Kidney (tissue), 14 donors: Measurements from ENCODE around the gene PTPRM. TPM values are rescaled to one million over a fixed set of nuclear protein-coding genes. Genes with fewer than 3 reads are reported as not detected.

Source experiments
- DNase-seq, 5 donors: peaks; one replicate each; pipeline ENCODE4 v3.0.0-alpha.2; 2013 to 2020
- FAIRE-seq: peaks from 2 replicates; lab custom pipeline; 2012; peaks lifted over from hg19 to GRCh38; lab: Jason Lieb, UNC
- H3K27ac ChIP-seq, 2 donors: one replicate each; pipeline ENCODE4 v1.7.0; 2013; ENCODE audit warnings: low read depth in 2 of 2, low read length in 2 of 2, inconsistent platforms in 1 of 2
- H3K27me3 ChIP-seq: one replicate; pipeline ENCODE4 v1.7.1; 2013; ENCODE audit warnings: low read length, inconsistent platforms; ENCODE audit not compliant: control insufficient read depth, insufficient read depth
- H3K36me3 ChIP-seq, 3 donors: one replicate each; pipeline versions ENCODE4 v1.7.0 to v1.7.1; 2013; ENCODE audit warnings: low read length in 3 of 3, control low read depth in 1 of 3, inconsistent platforms in 1 of 3; ENCODE audit not compliant: insufficient read depth in 3 of 3, control insufficient read depth in 2 of 3
- H3K4me1 ChIP-seq, 3 donors: one replicate each; pipeline versions ENCODE4 v1.7.0 to v1.7.1; 2013; ENCODE audit warnings: low read length in 3 of 3, inconsistent platforms in 1 of 3, low read depth in 1 of 3; ENCODE audit not compliant: control insufficient read depth in 2 of 3, insufficient read depth in 2 of 3
- H3K4me3 ChIP-seq, 3 donors: one replicate each; pipeline versions ENCODE4 v1.7.0 to v1.8.1; 2013; ENCODE audit warnings: low read length in 3 of 3, control low read depth in 1 of 3, inconsistent platforms in 1 of 3
- H3K9ac ChIP-seq, 3 donors: one replicate each; pipeline versions ENCODE4 v1.7.0 to v1.7.1; 2013; ENCODE audit warnings: low read length in 3 of 3, control low read depth in 1 of 3, inconsistent platforms in 1 of 3
- H3K9me3 ChIP-seq, 3 donors: one replicate each; pipeline versions ENCODE4 v1.7.0 to v1.7.1; 2013; ENCODE audit warnings: low read length in 3 of 3, control low read depth in 1 of 3, inconsistent platforms in 1 of 3; ENCODE audit not compliant: control insufficient read depth in 2 of 3, insufficient read depth in 1 of 3
- CTCF ChIP-seq: IDR thresholded peaks from 3 replicates; pipeline ENCODE4 v1.5.1; 2012; ENCODE audit warnings: mild to moderate bottlenecking, moderate library complexity, borderline replicate concordance; ENCODE audit not compliant: insufficient read depth; ENCODE audit errors: extremely low read depth
- intact Hi-C: fragments of 100-400 bp; cut with DNase I; formaldehyde crosslinking; loops from one replicate; pipeline ENCODE4 v1.11.1; 2022
- polyA plus RNA-seq: library from polyadenylated mRNA; stranded (reverse); fragments of 350-450 nt; fragmentation: Illumina TruSeq; extraction: RNeasy Lipid Tissue Mini Kit (QIAGEN cat#74804); gene quantifications from one replicate; pipeline ENCODE4 v1.2.3, GENCODE V29; 2014; ENCODE audit warnings: low read depth, low replicate concordance; ENCODE audit not compliant: insufficient read depth
- total RNA-seq: library from RNA; stranded (reverse); fragmentation: NEBNext Ultra II Directional; extraction: Animal tissue kit (Norgen Biotek cat#: 25700); gene quantifications from one replicate; pipeline ENCODE4 v1.2.1, GENCODE V29; 2021
- donor health status: control.
- donor health status: control.
- donor health status: control.
- donor health status: control.
- donor health status: control.
- donor health status: DM: yes; HTN: yes; CAD: no.
- donor health status: Normal renal cell carcinoma (clear cell type).

PTPRM gene
- total and polyA plus RNA-seq, 2 donors from 2014 or later = 52.4 to 98.9 TPM

- Histone ChIP-seq H3K9ac (no peak overlapping the region), H3K9me3 (no peaks in the 10 kb centered on the region), H3K27ac (no peak overlapping the region), H3K4me3 (no peak overlapping the region), H3K4me1 (no peaks in the 10 kb centered on the region), H3K36me3 (no peaks in the 10 kb centered on the region), H3K27me3 (no peaks in the 10 kb centered on the region)
- TF ChIP-seq CTCF = no peak
- FAIRE-seq (no peak), DNase-seq (no peak)
- intact Hi-C loops = no loop called here
Observed at GRCh38 chr18:8116341-8117005, 549.4 kb downstream of the PTPRM start.

GRCh38 chr18:8117006-8117371 is 549.9 kb downstream of the PTPRM start:
- Histone ChIP-seq H3K27ac (no peak overlapping the region), H3K9ac (no peak overlapping the region), H3K4me1 (no peaks in the 10 kb centered on the region), H3K4me3 (no peak overlapping the region), H3K9me3 (no peaks in the 10 kb centered on the region), H3K36me3 (no peaks in the 10 kb centered on the region), H3K27me3 (no peaks in the 10 kb centered on the region)
- no peak for DNase-seq
- TF ChIP-seq CTCF = no peak
- no peak for FAIRE-seq
- intact Hi-C loops = no loop called here

GRCh38 chr18:8121101-8121500 is 554.0 kb downstream of the PTPRM start:
- H3K9me3 ChIP-seq = no peaks in the 10 kb centered on the region
- H3K9ac ChIP-seq = no peak overlapping the region
- no peak overlapping the region for H3K4me3 ChIP-seq
- TF ChIP-seq CTCF = no peak
- no peaks in the 10 kb centered on the region for H3K4me1 ChIP-seq
- H3K27me3 ChIP-seq = no peaks in the 10 kb centered on the region
- no peak for FAIRE-seq
- no peak for DNase-seq
- H3K27ac ChIP-seq = no peak overlapping the region
- peaks cover 0 to 2% (median 0%) of the 10 kb centered on the region in 3 donors for H3K36me3 ChIP-seq
- intact Hi-C loops = no loop called here
